SK-N-SH (cell line): ENCODE measurements around the gene PRDX4.

Experiments
- ELF1 ChIP-seq: IDR thresholded peaks from 2 replicates; pipeline ENCODE4 v1.4.0; 2012
- EP300 ChIP-seq, 2 experiments: IDR thresholded peaks; 2 replicates each; pipeline versions ENCODE4 v1.4.0 to v1.6.1; 2012; ENCODE audit warnings: borderline replicate concordance in 1 of 2, low read depth in 1 of 2, low read length in 1 of 2
- FOXJ3 ChIP-seq: sonication (generic); formaldehyde crosslinking; IDR thresholded peaks from 2 replicates; pipeline ENCODE4 v1.5.1; 2020; ENCODE audit warnings: mild to moderate bottlenecking, missing genetic modification reagents
- GATA2 ChIP-seq: sonication (generic); formaldehyde crosslinking; IDR thresholded peaks from 2 replicates; pipeline ENCODE4 v1.5.0; 2020; ENCODE audit warnings: mild to moderate bottlenecking, missing genetic modification reagents
- POLR2AphosphoS5 ChIP-seq: IDR thresholded peaks from 2 replicates; pipeline ENCODE4 v1.6.1; 2012; ENCODE audit warnings: low read depth, low read length
- RAD21 ChIP-seq: IDR thresholded peaks from 2 replicates; pipeline ENCODE4 v1.6.1; 2012; ENCODE audit warnings: mild to moderate bottlenecking, low read length
- RXRA ChIP-seq: IDR thresholded peaks from 2 replicates; pipeline ENCODE4 v1.4.0; 2012; ENCODE audit warnings: low read depth, mild to moderate bottlenecking, borderline replicate concordance
- TAF1 ChIP-seq: IDR thresholded peaks from 2 replicates; pipeline ENCODE4 v1.6.1; 2012; ENCODE audit warnings: low read depth, mild to moderate bottlenecking, low read length, moderate library complexity, borderline replicate concordance
- TCF12 ChIP-seq: IDR thresholded peaks from 2 replicates; pipeline ENCODE4 v1.4.0; 2012
- TF ChIP-seq, protein P1 (sequence below): IDR thresholded peaks from 2 replicates; pipeline ENCODE4 v1.4.0; 2012; ENCODE audit warnings: low read depth, borderline replicate concordance
- TF ChIP-seq, protein P2 (sequence below): fragments of 200-600 bp; sonication (generic); IDR thresholded peaks from 2 replicates; pipeline ENCODE4 v1.6.1; 2017; ENCODE audit warnings: antibody characterized with exemption, mild to moderate bottlenecking, moderate library complexity
- TF ChIP-seq, protein P3 (sequence below): fragments of 150-350 bp; IDR thresholded peaks from 2 replicates; pipeline ENCODE4 v1.6.1; 2016; ENCODE audit warnings: mild to moderate bottlenecking, low read depth, low read length

DNA sequence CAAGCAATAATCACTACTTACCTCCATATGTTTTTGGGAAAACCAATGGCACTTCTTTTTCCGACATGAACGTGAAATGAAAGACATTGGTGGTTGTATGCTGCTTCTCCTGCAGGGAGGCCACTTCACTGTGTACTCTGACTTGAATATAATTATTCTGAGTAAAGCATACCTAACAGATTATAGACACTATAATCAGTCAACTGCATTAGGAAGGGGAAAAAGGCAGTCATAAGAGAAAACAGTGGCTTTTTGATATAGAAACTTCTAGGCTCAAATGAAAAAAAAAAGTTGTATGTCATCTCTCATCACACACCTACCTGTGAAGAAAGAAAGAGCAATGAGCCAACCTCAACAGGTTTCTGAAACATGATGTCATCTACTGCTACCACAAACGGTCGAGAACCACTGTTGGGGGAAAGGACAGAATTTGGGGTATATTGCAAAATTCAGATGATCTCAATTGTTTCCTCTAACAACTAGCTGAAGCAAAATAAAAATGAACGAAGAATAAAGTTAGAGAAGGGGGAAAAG, 37.4 kb downstream of the PRDX4 start:
- TF ChIP-seq, protein P1, sequence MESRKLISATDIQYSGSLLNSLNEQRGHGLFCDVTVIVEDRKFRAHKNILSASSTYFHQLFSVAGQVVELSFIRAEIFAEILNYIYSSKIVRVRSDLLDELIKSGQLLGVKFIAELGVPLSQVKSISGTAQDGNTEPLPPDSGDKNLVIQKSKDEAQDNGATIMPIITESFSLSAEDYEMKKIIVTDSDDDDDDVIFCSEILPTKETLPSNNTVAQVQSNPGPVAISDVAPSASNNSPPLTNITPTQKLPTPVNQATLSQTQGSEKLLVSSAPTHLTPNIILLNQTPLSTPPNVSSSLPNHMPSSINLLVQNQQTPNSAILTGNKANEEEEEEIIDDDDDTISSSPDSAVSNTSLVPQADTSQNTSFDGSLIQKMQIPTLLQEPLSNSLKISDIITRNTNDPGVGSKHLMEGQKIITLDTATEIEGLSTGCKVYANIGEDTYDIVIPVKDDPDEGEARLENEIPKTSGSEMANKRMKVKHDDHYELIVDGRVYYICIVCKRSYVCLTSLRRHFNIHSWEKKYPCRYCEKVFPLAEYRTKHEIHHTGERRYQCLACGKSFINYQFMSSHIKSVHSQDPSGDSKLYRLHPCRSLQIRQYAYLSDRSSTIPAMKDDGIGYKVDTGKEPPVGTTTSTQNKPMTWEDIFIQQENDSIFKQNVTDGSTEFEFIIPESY = no peak
- TF ChIP-seq RXRA (no peak), GATA2 (no peak), FOXJ3 (CRISPR knock-in tag) (no peak), EP300 (IDR thresholded peaks at IDR 0.05; ENCODE audit: borderline replicate concordance in 1 of 2, low read depth in 1 of 2, low read length in 1 of 2) (no peak), TAF1 (no peak), ELF1 (no peak), POLR2AphosphoS5 (no peak), RAD21 (no peak), TCF12 (no peak)
- TF ChIP-seq, protein P2, sequence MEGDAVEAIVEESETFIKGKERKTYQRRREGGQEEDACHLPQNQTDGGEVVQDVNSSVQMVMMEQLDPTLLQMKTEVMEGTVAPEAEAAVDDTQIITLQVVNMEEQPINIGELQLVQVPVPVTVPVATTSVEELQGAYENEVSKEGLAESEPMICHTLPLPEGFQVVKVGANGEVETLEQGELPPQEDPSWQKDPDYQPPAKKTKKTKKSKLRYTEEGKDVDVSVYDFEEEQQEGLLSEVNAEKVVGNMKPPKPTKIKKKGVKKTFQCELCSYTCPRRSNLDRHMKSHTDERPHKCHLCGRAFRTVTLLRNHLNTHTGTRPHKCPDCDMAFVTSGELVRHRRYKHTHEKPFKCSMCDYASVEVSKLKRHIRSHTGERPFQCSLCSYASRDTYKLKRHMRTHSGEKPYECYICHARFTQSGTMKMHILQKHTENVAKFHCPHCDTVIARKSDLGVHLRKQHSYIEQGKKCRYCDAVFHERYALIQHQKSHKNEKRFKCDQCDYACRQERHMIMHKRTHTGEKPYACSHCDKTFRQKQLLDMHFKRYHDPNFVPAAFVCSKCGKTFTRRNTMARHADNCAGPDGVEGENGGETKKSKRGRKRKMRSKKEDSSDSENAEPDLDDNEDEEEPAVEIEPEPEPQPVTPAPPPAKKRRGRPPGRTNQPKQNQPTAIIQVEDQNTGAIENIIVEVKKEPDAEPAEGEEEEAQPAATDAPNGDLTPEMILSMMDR = no peak
- TF ChIP-seq, protein P3, sequence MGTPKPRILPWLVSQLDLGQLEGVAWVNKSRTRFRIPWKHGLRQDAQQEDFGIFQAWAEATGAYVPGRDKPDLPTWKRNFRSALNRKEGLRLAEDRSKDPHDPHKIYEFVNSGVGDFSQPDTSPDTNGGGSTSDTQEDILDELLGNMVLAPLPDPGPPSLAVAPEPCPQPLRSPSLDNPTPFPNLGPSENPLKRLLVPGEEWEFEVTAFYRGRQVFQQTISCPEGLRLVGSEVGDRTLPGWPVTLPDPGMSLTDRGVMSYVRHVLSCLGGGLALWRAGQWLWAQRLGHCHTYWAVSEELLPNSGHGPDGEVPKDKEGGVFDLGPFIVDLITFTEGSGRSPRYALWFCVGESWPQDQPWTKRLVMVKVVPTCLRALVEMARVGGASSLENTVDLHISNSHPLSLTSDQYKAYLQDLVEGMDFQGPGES = no peak
